HepG2 (cell line): ENCODE data around the gene DPEP2NB. TPM values are rescaled to one million over a fixed set of nuclear protein-coding genes. Genes with fewer than 3 reads are reported as not detected.

ENCODE experiments used
- ATAC-seq: fragments of 200-7000 bp; cut with Tn5 transposase; 3 replicates; pipeline ENCODE4 v1.9.1; 2020; ENCODE audit warnings: mild to moderate bottlenecking, moderate library complexity
- BruUV-seq: library from RNA; stranded (reverse); fragments of 400-500 nt; replicated peaks from 2 replicates; lab custom pipeline; 2021; lab: Mats Ljungman, UMichigan
- CTCF ChIA-PET: fragments of 300-600 bp; formaldehyde crosslinking; extraction: SDS; loops from one replicate; lab custom pipeline; 2021; ENCODE audit warnings: low total read pairs, inconsistent platforms, low intra/inter-chr PET ratio; lab: Yijun Ruan, JAX
- POLR2A ChIA-PET: fragments of 350-600 bp; sonication (Branson Sonifier 250); formaldehyde crosslinking; loops from one replicate; lab custom pipeline; 2020; ENCODE audit warnings: antibody characterized with exemption, inconsistent platforms; lab: Yijun Ruan, JAX
- DNase-seq: peaks from one replicate; pipeline ENCODE4 v3.0.0-alpha.2; 2015; ENCODE audit warnings: low spot score
- FAIRE-seq: peaks from 3 replicates; lab custom pipeline; 2011; peaks lifted over from hg19 to GRCh38; lab: Jason Lieb, UNC
- H2AFZ ChIP-seq: one replicate; pipeline ENCODE4 v1.6.1; 2011; ENCODE audit warnings: low read length, inconsistent platforms
- H3K27ac ChIP-seq: fragments of 300-600 bp; 3 replicates; pipeline ENCODE4 v1.8.0; 2011; ENCODE audit warnings: mixed run types, mild to moderate bottlenecking, mixed read lengths, low read length, inconsistent platforms; ENCODE audit not compliant: insufficient read depth; ENCODE audit errors: extremely low read length
- H3K27me3 ChIP-seq, 2 experiments: fragments of 200-600 bp in 1 of 2; 2 replicates in 1 of 2; 3 replicates in 1 of 2; pipeline versions ENCODE4 v1.6.0 to v1.8.0; 2011; ENCODE audit warnings: low read length in 2 of 2, mild to moderate bottlenecking in 2 of 2, moderate library complexity in 2 of 2, inconsistent platforms in 1 of 2; ENCODE audit not compliant: insufficient read depth in 2 of 2, control insufficient read depth in 1 of 2
- H3K36me3 ChIP-seq, 2 experiments: fragments of 200-600 bp in 1 of 2; replicated peaks in 1 of 2; 2 replicates in 1 of 2; 3 replicates in 1 of 2; pipeline versions ENCODE4 v1.5.1 to v1.8.0; 2011; ENCODE audit warnings: low read length in 2 of 2, inconsistent platforms in 1 of 2; ENCODE audit not compliant: insufficient read depth in 2 of 2, control insufficient read depth in 1 of 2
- H3K4me1 ChIP-seq: 2 replicates; pipeline ENCODE4 v1.5.1; 2012; ENCODE audit warnings: low read length, inconsistent platforms; ENCODE audit not compliant: insufficient read depth
- H3K4me2 ChIP-seq: 2 replicates; pipeline ENCODE4 v1.6.0; 2011; ENCODE audit warnings: low read depth, low read length, inconsistent platforms
- H3K4me3 ChIP-seq, 3 experiments: fragments of 200-600 bp in 1 of 3; sonication (generic), shearing (Covaris generic) in 1 of 3; replicated peaks in 1 of 3; 2 replicates each; pipeline ENCODE4 v1.5.1; 2011 to 2016; ENCODE audit warnings: low read length in 3 of 3, inconsistent platforms in 2 of 3, low read depth in 2 of 3, mild to moderate bottlenecking in 2 of 3, control low read depth in 1 of 3, mixed read lengths in 1 of 3; ENCODE audit not compliant: insufficient read depth in 1 of 3
- H3K79me2 ChIP-seq: one replicate; pipeline ENCODE4 v1.6.1; 2011; ENCODE audit warnings: low read length, inconsistent platforms; ENCODE audit not compliant: insufficient read depth
- H3K9ac ChIP-seq: 2 replicates; pipeline ENCODE4 v1.6.0; 2011; ENCODE audit warnings: mild to moderate bottlenecking, low read depth, low read length, inconsistent platforms; ENCODE audit not compliant: insufficient read depth
- H3K9me3 ChIP-seq: 2 replicates; pipeline ENCODE4 v1.5.1; 2012; ENCODE audit warnings: mild to moderate bottlenecking, low read length
- H4K20me1 ChIP-seq: 2 replicates; pipeline ENCODE4 v1.6.0; 2011; ENCODE audit warnings: inconsistent platforms, mild to moderate bottlenecking, low read length, moderate library complexity; ENCODE audit not compliant: insufficient read depth
- HES4 ChIP-seq: sonication (generic); formaldehyde crosslinking; IDR thresholded peaks from 2 replicates; pipeline ENCODE4 v1.9.0; 2021; ENCODE audit warnings: mild to moderate bottlenecking, missing genetic modification reagents, borderline replicate concordance
- MIER2 ChIP-seq: IDR thresholded peaks from 2 replicates; pipeline ENCODE4 v1.6.1; 2016; ENCODE audit warnings: missing biosample characterization, missing genetic modification reagents
- RXRA ChIP-seq: sonication (generic); formaldehyde crosslinking; IDR thresholded peaks from 2 replicates; pipeline ENCODE4 v1.5.1; 2020; ENCODE audit warnings: missing genetic modification reagents
- RXRB ChIP-seq: IDR thresholded peaks from 2 replicates; pipeline ENCODE4 v1.6.1; 2016; ENCODE audit warnings: borderline replicate concordance, missing genetic modification reagents, missing compliant biosample characterization
- SMAD3 ChIP-seq: sonication (generic); formaldehyde crosslinking; IDR thresholded peaks from 2 replicates; pipeline ENCODE4 v1.4.0; 2020; ENCODE audit warnings: missing genetic modification reagents
- SOX6 ChIP-seq, 2 experiments: fragments of 450-650 bp in 1 of 2; sonication (generic) in 1 of 2; formaldehyde crosslinking in 1 of 2; IDR thresholded peaks; 2 replicates each; pipeline versions ENCODE4 v1.4.0 to v1.6.1; 2017 to 2020; ENCODE audit warnings: antibody characterized with exemption in 1 of 2, mild to moderate bottlenecking in 1 of 2, missing genetic modification reagents in 1 of 2
- TEAD3 ChIP-seq: optimal IDR thresholded peaks from 2 replicates; pipeline ENCODE3; 2016; ENCODE audit warnings: borderline replicate concordance
- ZC3H13 ChIP-seq: sonication (generic); formaldehyde crosslinking; IDR thresholded peaks from 2 replicates; pipeline ENCODE4 v1.8.1; 2023; ENCODE audit warnings: mild to moderate bottlenecking, missing genetic modification reagents, moderate library complexity
- ZNF335 ChIP-seq: sonication (generic); formaldehyde crosslinking; IDR thresholded peaks from 2 replicates; pipeline ENCODE4 v1.4.0; 2020; ENCODE audit warnings: missing genetic modification reagents
- ZNF556 ChIP-seq: sonication (generic); formaldehyde crosslinking; IDR thresholded peaks from 2 replicates; pipeline ENCODE4 v1.4.0; 2020; ENCODE audit warnings: mild to moderate bottlenecking, missing genetic modification reagents, borderline replicate concordance
- ZNF558 ChIP-seq: sonication (generic); formaldehyde crosslinking; IDR thresholded peaks from 2 replicates; pipeline ENCODE4 v1.9.0; 2022; ENCODE audit warnings: mild to moderate bottlenecking, missing genetic modification reagents, borderline replicate concordance
- ZNF607 ChIP-seq: sonication (generic); formaldehyde crosslinking; IDR thresholded peaks from 2 replicates; pipeline ENCODE4 v1.5.1; 2020; ENCODE audit warnings: missing genetic modification reagents, mild to moderate bottlenecking, borderline replicate concordance
- ZNF713 ChIP-seq: sonication (generic); formaldehyde crosslinking; IDR thresholded peaks from 2 replicates; pipeline ENCODE4 v1.4.0; 2020; ENCODE audit warnings: mild to moderate bottlenecking, missing genetic modification reagents
- ZNF850 ChIP-seq: sonication (generic); formaldehyde crosslinking; conservative IDR thresholded peaks from 2 replicates; pipeline ENCODE4 v1.9.0; 2021; ENCODE audit warnings: mild to moderate bottlenecking, missing genetic modification reagents
- WGBS: methylation state at CpG from one replicate; pipeline ENCODE4 v1.1.6; 2017; ENCODE audit warnings: low lambda C conversion rate; 5-methylcytosine and 5-hydroxymethylcytosine counted together
- in situ Hi-C: cut with HindIII; loops from 2 replicates; pipeline ENCODE4 v1.10.0; 2017; ENCODE audit warnings: low pct_unique_long_range_greater_than_20kb; ENCODE audit not compliant: extremely low pct_ligation_motif_present
- intact Hi-C: fragments of 100-400 bp; cut with micrococcal nuclease; formaldehyde crosslinking; loops from one replicate; pipeline ENCODE4 v1.10.0; 2022; ENCODE audit not compliant: unreplicated experiment
- polyA plus RNA-seq, 8 experiments: library from polyadenylated mRNA; depleted of rRNA in 3 of 8; stranded (reverse) in 7 of 8; unstranded in 1 of 8; fragments of >200 nt; fragmentation: Illumina TruSeq in 4 of 8; extraction: Trizol in 4 of 8; gene quantifications; 2 replicates each; pipeline versions ENCODE4 v1.2.1 to v1.2.3, GENCODE V29; 2011 to 2016; ENCODE audit warnings: low read depth in 4 of 8, missing spikeins in 1 of 8, mixed read lengths in 1 of 8; ENCODE audit not compliant: insufficient read depth in 1 of 8
- total RNA-seq, 5 experiments: library from RNA; depleted of rRNA; stranded (reverse); fragments of >200 nt; fragmentation: Illumina TruSeq; extraction: Trizol; gene quantifications; 2 replicates each; pipeline ENCODE4 v1.2.3, GENCODE V29; 2016; ENCODE audit warnings: low read depth in 1 of 5
- TF ChIP-seq, protein P1 (sequence below): conservative IDR thresholded peaks from 2 replicates; pipeline ENCODE4 v1.6.1; 2018; ENCODE audit warnings: missing genetic modification reagents
- TF ChIP-seq, protein P2 (sequence below): sonication (generic); formaldehyde crosslinking; IDR thresholded peaks from 2 replicates; pipeline ENCODE4 v1.4.0; 2020; ENCODE audit warnings: mild to moderate bottlenecking, missing genetic modification reagents
- TF ChIP-seq, protein P3 (sequence below): sonication (generic); formaldehyde crosslinking; IDR thresholded peaks from 2 replicates; pipeline ENCODE4 v1.4.0; 2020; ENCODE audit warnings: missing genetic modification reagents
- TF ChIP-seq, protein P4 (sequence below): IDR thresholded peaks from 2 replicates; pipeline ENCODE4 v1.6.1; 2018; ENCODE audit warnings: missing genetic modification reagents

The DPEP2NB gene
- total and polyA plus RNA-seq, 2 of the 13 experiments (the other 11 are each of a cell fraction or from before 2014, with no cell fraction given), result not detected

DNA sequence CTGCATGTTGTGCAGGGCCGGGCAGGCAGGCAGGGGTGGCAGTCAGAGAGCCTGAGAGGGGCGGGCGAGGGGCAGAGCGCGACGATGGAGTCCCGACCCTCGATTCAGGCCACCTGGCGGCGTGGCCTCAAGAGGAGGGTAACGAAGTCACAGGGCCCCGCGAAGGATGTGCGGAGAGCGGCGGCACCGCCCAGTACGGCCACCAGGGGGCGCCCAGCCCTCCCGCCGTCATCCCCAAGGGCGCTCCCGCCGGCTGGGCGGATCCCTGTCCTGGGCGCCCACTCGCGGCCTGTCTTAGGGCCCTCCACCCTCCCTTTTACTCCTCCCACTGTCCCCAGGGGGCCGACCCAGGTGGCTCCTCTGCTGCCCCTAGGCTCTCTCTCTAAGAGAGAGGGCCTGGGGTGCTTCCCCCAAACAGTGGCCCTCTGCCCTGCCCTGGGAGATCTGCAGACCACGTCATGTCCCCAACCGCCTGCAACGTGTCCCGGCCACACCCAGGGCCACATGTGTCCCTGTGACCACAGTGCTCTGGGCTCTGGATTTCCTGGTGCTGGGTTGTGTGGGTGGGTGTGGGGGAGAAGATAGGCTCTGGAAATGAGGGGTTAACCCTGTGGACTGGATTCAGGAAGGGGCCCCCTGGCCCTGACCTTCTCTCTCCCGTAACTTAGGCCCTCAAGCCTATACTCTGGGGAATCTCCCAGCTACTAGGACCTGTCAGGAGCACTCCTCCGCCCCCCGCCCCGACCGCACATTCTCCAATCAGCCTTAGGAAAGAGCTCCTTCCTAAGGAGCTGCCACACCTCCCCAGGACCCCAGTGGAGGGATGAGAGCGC, 22.3 kb downstream of the DPEP2NB start:
- Histone ChIP-seq H3K79me2 (no peaks in the 10 kb centered on the region), H4K20me1 (no peaks in the 10 kb centered on the region), H2AFZ (no peak overlapping the region), H3K4me2 (peak overlapping the region; percentile 95), H3K27me3 (peaks cover 2 to 22% of the 10 kb centered on the region in 2 experiments), H3K4me3 (peak overlapping the region; percentile 44 to 74 (median 67); a peak in 5 of 6 replicates), H3K36me3 (no peaks in the 10 kb centered on the region), H3K27ac (peak overlapping the region; percentile 22), H3K4me1 (peaks cover 37% of the 10 kb centered on the region), H3K9ac (peak overlapping the region; percentile 75), H3K9me3 (no peaks in the 10 kb centered on the region)
- FAIRE-seq, result no peak
- intact Hi-C loops (loop anchor here (1.0 to 2.0 kb wide), 2 partner anchors 47 to 235 kb away; no protein-coding TSS in a partner anchor), in situ Hi-C loops (loop anchor here (5.0 kb wide), 1 partner anchor 49 kb away; no protein-coding TSS in a partner anchor)
- peak; percentile 89 for ATAC-seq
- 15% methylated on average over 22 of the region's 39 CpGs for WGBS
- peak; percentile 69 for DNase-seq
- ChIA-PET CTCF (interaction anchor here (1.2 to 3.0 kb wide), 6 partner anchors 24 to 236 kb away, joined by 3 to 46 read pairs (median 3); partner anchors contain the start of genes DDX28 and DUS2), POLR2A (interaction anchor here (0.6 to 1.1 kb wide), 3 partner anchors 8 to 29 kb away, joined by 4 to 10 read pairs (median 5); partner anchors contain the start of genes DDX28 and DUS2)
- TSS peak; percentile 64 for BruUV-seq
- TF ChIP-seq SOX6 (IDR thresholded peaks at IDR 0.05) (no peak), SOX6 (CRISPR knock-in tag; IDR thresholded peaks at IDR 0.05) (peak; percentile 65), TEAD3 (CRISPR knock-in tag) (peak; percentile 59), ZNF850 (0 out of 2 replicates have a peak, but pooled peaks have one; percentile 16), ZNF558 (CRISPR knock-in tag) (no peak), SMAD3 (CRISPR knock-in tag) (peak; percentile 47; the same call in 1 of the 2 replicates), ZNF607 (CRISPR knock-in tag) (peak; percentile 77), ZC3H13 (CRISPR knock-in tag) (peak; percentile 86), RXRA (CRISPR knock-in tag) (peak; percentile 84), RXRB (CRISPR knock-in tag) (peak; percentile 56), ZNF556 (CRISPR knock-in tag) (peak; percentile 35; the same call in 1 of the 2 replicates), ZNF335 (CRISPR knock-in tag) (peak; percentile 85), ZNF713 (CRISPR knock-in tag) (0 out of 2 replicates have a peak, but pooled peaks have one; percentile 8), MIER2 (CRISPR knock-in tag) (0 out of 2 replicates have a peak, but pooled peaks have one; percentile 28), HES4 (CRISPR knock-in tag) (peak; percentile 55)
- TF ChIP-seq, protein P1, sequence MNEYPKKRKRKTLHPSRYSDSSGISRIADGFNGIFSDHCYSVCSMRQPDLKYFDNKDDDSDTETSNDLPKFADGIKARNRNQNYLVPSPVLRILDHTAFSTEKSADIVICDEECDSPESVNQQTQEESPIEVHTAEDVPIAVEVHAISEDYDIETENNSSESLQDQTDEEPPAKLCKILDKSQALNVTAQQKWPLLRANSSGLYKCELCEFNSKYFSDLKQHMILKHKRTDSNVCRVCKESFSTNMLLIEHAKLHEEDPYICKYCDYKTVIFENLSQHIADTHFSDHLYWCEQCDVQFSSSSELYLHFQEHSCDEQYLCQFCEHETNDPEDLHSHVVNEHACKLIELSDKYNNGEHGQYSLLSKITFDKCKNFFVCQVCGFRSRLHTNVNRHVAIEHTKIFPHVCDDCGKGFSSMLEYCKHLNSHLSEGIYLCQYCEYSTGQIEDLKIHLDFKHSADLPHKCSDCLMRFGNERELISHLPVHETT (CRISPR knock-in tag), result peak; percentile 79; the same call in 1 of the 2 replicates
- TF ChIP-seq, protein P2, sequence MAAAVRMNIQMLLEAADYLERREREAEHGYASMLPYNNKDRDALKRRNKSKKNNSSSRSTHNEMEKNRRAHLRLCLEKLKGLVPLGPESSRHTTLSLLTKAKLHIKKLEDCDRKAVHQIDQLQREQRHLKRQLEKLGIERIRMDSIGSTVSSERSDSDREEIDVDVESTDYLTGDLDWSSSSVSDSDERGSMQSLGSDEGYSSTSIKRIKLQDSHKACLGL (CRISPR knock-in tag), result peak; percentile 46
- TF ChIP-seq, protein P3, sequence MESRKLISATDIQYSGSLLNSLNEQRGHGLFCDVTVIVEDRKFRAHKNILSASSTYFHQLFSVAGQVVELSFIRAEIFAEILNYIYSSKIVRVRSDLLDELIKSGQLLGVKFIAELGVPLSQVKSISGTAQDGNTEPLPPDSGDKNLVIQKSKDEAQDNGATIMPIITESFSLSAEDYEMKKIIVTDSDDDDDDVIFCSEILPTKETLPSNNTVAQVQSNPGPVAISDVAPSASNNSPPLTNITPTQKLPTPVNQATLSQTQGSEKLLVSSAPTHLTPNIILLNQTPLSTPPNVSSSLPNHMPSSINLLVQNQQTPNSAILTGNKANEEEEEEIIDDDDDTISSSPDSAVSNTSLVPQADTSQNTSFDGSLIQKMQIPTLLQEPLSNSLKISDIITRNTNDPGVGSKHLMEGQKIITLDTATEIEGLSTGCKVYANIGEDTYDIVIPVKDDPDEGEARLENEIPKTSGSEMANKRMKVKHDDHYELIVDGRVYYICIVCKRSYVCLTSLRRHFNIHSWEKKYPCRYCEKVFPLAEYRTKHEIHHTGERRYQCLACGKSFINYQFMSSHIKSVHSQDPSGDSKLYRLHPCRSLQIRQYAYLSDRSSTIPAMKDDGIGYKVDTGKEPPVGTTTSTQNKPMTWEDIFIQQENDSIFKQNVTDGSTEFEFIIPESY (CRISPR knock-in tag), result peak; percentile 61
- TF ChIP-seq, protein P4, sequence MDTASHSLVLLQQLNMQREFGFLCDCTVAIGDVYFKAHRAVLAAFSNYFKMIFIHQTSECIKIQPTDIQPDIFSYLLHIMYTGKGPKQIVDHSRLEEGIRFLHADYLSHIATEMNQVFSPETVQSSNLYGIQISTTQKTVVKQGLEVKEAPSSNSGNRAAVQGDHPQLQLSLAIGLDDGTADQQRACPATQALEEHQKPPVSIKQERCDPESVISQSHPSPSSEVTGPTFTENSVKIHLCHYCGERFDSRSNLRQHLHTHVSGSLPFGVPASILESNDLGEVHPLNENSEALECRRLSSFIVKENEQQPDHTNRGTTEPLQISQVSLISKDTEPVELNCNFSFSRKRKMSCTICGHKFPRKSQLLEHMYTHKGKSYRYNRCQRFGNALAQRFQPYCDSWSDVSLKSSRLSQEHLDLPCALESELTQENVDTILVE (CRISPR knock-in tag), result peak; percentile 88
